ENCODE data around the gene HPN.
A peak's percentile ranks its signal among the peaks of the same experiment; 100 is the strongest.
"Not testable (repeated sequence)": the region's sequence is repeated elsewhere in the genome, so short reads cannot be mapped to it uniquely, and the experiment has no call there.

HPN gene

DNA sequence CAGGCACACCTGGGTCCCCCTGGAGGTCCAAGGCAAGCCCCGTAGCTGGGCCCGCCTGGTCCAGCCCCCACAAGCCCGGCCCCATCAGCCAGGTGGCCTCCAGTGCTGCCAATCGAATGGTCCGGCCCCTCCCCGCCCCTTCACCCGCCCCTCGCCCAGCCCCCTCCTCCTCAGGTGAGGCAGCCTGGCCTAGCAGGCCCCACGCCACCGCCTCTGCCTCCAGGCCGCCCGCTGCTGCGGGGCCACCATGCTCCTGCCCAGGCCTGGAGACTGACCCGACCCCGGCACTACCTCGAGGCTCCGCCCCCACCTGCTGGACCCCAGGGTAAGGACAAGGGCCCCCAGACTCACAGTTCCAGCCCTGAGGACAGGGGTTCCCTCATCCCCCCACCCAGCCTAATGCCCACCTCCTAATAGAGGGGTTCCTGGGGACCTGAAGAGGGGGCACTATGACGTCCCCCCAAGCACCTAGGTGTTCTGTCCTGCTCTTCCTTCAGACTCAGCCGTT, at the start of gene HPN:
TSS of gene HPN (plus strand) at position 174 of the 508 bp plus-strand sequence. CDS start 786 bp downstream, outside the sequence.
- H3K9me3 Mint-ChIP-seq: no peaks in the 10 kb centered on the region
- DNase-seq (ENCODE audit: low spot score in 2 of 2) (no peak), ATAC-seq (ENCODE audit: low read depth) (no peak)
- peaks cover 44% of the 10 kb centered on the region for H3K4me1 Mint-ChIP-seq
- H3K36me3 Mint-ChIP-seq: no peaks in the 10 kb centered on the region
- no peak within 1 kb of the TSS for H3K27ac Mint-ChIP-seq
- H3K4me3 Mint-ChIP-seq: peak within 1 kb of the TSS; percentile 79
- H3K27me3 Mint-ChIP-seq: peaks cover 28% of the 10 kb centered on the region

DNA sequence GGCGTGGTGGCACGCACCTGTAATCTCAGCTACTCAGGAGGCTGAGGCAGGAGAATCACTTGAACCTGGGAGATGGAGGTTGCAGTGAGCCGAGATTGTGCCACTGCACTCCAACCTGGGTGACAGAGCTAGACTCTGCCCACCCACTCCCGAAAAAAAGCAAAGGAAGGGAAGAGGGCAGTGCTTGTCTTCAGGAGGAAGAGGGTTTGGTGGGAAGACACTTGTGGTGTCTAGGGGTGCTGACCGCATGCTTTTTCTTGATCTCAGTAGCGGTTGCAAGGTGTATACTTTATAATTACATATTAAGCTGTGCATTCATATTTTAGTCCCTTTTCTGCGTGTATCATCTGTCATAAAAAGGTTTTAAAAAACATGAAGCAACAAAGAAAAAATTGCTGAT, 48.9 kb upstream of the HPN start:
- not testable (repeated sequence) for H3K9me3 Mint-ChIP-seq; H3K4me3 Mint-ChIP-seq; ATAC-seq (ENCODE audit: low read depth); DNase-seq (ENCODE audit: low spot score in 2 of 2); H3K4me1 Mint-ChIP-seq; H3K27ac Mint-ChIP-seq; H3K27me3 Mint-ChIP-seq; H3K36me3 Mint-ChIP-seq

DNA sequence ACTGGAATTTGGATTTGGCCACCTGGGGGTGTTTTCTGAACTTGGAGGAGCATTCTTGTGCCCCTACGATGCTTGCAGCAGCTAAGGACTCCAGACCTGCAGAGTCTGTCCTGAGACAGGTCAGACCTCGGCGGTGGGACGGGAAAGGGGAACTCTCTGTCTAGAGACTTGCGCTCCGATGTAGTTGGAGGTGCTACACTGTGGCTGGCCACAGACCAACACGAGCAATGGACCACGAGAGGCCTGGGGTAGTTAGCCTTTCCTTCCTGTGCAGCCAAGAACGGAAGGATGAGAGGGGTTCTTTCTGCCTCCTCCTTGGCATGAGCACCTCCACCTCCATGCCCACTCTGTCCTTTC, 47.3 kb upstream of the HPN start:
- Mint-ChIP-seq H3K9me3 (no peaks in the 10 kb centered on the region), H3K4me1 (peaks cover 10% of the 10 kb centered on the region), H3K36me3 (no peaks in the 10 kb centered on the region), H3K4me3 (no peak overlapping the region), H3K27ac (no peak overlapping the region), H3K27me3 (peaks cover 6% of the 10 kb centered on the region)
- no peak for DNase-seq (ENCODE audit: low spot score in 2 of 2)
- ATAC-seq (ENCODE audit: low read depth): no peak

DNA sequence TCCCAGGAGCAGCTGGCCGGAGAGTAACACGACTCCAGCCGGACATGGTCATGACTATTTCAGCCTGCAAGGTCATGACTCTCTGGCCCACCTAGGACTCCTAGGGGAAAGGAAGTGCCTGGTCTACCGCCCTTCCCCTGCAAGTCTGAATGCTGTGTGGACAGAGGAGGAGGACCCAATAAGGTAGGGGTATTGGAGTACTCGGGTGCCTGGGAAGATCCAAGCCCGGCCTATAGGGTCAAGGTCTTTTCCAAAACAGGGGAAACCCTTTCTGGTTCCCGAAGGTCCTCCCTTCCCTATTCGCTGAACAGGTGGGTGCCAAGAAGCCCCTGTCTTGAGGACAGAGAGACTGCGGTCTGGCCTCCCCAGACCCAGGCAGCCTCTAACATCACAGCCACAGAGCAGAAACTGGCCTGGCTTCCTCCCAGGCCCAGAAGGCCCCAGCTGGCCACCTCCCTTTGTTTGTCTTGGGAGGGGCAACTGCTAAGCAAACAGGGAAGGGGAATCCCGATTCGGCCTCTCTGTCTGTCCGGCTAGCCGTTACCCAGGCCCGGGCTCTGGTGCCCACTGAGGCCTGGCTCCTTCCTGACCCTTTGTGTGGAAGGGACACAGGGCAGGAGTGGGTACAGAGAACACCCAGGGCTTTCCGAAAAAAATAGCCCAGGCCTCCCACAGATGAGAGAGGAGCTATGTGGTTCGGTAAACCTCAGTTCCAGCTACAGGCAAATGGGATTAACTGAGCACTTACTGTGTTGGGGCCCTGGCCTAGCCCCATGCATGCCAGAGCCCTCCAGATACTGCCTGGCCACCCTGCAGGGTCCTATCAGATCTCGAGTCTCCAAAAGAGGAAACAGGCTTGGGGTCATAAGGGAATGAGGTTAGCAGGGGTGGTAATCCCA, 46.6 kb upstream of the HPN start:
- Mint-ChIP-seq H3K36me3 (no peaks in the 10 kb centered on the region), H3K27me3 (peaks cover 6% of the 10 kb centered on the region), H3K27ac (no peak overlapping the region), H3K4me3 (no peak overlapping the region), H3K9me3 (no peaks in the 10 kb centered on the region), H3K4me1 (peaks cover 10% of the 10 kb centered on the region)
- ATAC-seq (ENCODE audit: low read depth): no peak
- no peak for DNase-seq (ENCODE audit: low spot score in 2 of 2)

DNA sequence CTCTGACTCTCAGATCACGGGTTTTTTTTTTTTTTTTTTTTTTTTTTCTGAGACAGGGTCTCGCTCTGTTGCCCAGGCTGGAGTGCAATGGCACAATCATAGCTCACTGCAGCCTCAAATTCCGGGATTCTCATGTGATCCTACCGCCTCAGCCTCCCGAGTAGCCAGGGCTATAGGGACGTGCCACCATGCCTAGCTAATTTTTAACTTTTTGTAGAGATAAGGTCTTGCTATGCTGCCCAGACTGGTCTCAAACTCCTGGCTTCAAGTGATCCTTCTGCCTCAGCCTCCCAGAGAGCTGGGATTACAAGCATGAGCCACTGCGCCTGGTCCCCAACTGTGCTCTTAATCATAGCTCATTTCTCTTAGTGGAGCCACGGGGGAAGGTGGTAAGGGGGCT, 46.0 kb upstream of the HPN start:
- Mint-ChIP-seq H3K27me3 (peaks cover 6% of the 10 kb centered on the region), H3K27ac (no peak overlapping the region), H3K4me3 (no peak overlapping the region), H3K4me1 (peaks cover 9% of the 10 kb centered on the region), H3K9me3 (no peaks in the 10 kb centered on the region), H3K36me3 (no peaks in the 10 kb centered on the region)
- ATAC-seq (ENCODE audit: low read depth) (no peak), DNase-seq (ENCODE audit: low spot score in 2 of 2) (no peak)

DNA sequence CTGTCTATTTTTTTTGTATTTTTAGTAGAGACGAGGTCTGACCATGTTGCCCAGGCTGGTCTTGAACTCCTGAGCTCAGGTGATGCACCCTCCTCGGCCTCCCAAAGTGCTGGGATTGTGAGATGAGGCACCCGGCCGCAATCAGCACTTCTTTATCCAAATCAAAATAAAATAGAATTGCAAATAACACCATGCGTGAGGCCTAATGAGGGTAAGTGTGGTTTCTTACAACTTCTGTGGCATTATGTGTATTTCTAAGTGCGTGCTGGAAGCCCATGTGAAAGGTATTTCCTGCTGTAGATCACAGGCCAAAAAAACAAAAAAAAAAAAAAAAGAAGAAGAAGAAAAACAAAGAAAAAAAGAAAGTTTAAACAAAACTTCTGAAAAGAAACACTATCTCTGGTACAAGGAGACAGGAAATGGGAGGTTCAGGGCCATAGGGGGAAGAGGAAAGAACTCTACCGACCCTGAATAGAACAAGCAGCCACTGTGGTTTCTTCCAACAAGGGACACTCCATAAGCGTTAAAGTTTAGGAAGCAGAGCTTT, 44.4 kb upstream of the HPN start:
- DNase-seq (ENCODE audit: low spot score in 2 of 2) (no peak), ATAC-seq (ENCODE audit: low read depth) (no peak)
- H3K4me3 Mint-ChIP-seq: no peak overlapping the region
- peaks cover 18% of the 10 kb centered on the region for H3K4me1 Mint-ChIP-seq
- no peak overlapping the region for H3K27ac Mint-ChIP-seq
- no peaks in the 10 kb centered on the region for H3K36me3 Mint-ChIP-seq
- H3K27me3 Mint-ChIP-seq: peaks cover 5% of the 10 kb centered on the region
- H3K9me3 Mint-ChIP-seq: no peaks in the 10 kb centered on the region

DNA sequence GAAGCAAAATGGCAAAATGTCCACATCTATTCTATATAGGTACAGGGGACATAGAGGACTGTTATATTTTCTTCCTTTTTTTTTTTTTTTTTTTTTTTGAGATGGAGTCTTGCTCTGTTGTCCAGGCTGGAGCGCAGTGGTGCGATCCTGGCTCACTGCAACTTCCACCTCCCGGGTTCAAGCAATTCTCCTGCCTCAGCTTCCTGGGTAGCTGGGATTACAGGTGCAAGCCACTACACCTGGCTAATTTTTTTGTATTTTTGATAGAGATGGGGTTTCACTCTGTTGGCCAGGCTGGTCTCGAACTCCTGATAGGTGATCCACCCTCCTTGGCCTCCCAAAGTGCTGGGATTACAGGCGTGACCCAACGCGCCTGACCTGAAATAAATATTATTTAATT, 43.3 kb upstream of the HPN start:
- DNase-seq (ENCODE audit: low spot score in 2 of 2); H3K9me3 Mint-ChIP-seq; H3K36me3 Mint-ChIP-seq; H3K4me3 Mint-ChIP-seq; H3K27ac Mint-ChIP-seq; ATAC-seq (ENCODE audit: low read depth); H3K27me3 Mint-ChIP-seq: not testable (repeated sequence)
- peaks cover 27% of the 10 kb centered on the region for H3K4me1 Mint-ChIP-seq

DNA sequence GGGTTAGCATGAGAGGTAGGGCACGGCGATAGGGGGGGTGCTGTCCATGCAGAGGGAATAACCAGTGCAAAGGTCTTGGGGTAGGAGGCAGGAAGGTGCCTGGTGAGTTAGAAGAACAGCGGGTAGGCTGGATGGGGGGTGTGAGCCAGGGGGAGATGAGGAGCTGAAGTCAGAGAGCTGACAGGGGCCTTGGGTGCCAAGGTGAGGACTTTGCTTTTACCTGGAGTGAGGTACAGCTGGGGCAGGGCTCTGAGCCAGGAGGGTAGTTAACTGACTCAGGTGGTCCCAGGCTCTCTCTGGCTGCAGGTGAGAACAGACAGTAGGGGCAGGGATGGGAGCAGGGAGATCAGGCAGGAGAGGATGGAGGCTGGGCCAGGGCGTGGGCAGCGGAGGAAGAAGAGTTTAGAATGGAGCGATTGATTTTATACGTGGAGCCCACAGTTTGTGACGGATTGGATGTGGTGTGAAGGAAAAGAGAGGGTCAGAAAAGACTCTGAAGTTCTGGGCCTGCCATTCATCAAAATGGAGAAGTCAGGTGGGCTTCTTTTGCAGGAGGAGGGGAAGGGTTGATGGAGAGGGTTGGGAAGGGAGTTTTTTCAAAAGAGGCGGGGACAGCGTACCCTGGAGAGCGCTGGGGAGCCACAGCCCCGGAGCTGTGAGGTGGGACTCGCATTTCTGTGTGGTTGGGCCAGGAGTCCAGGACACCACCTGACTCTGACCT, 42.6 kb upstream of the HPN start:
- ATAC-seq (ENCODE audit: low read depth) (no peak), DNase-seq (ENCODE audit: low spot score in 2 of 2) (no peak)
- peaks cover 33% of the 10 kb centered on the region for H3K4me1 Mint-ChIP-seq
- H3K4me3 Mint-ChIP-seq: peak overlapping the region; percentile 91
- no peaks in the 10 kb centered on the region for H3K9me3 Mint-ChIP-seq
- peaks cover 1% of the 10 kb centered on the region for H3K27me3 Mint-ChIP-seq
- no peaks in the 10 kb centered on the region for H3K36me3 Mint-ChIP-seq
- no peak overlapping the region for H3K27ac Mint-ChIP-seq

DNA sequence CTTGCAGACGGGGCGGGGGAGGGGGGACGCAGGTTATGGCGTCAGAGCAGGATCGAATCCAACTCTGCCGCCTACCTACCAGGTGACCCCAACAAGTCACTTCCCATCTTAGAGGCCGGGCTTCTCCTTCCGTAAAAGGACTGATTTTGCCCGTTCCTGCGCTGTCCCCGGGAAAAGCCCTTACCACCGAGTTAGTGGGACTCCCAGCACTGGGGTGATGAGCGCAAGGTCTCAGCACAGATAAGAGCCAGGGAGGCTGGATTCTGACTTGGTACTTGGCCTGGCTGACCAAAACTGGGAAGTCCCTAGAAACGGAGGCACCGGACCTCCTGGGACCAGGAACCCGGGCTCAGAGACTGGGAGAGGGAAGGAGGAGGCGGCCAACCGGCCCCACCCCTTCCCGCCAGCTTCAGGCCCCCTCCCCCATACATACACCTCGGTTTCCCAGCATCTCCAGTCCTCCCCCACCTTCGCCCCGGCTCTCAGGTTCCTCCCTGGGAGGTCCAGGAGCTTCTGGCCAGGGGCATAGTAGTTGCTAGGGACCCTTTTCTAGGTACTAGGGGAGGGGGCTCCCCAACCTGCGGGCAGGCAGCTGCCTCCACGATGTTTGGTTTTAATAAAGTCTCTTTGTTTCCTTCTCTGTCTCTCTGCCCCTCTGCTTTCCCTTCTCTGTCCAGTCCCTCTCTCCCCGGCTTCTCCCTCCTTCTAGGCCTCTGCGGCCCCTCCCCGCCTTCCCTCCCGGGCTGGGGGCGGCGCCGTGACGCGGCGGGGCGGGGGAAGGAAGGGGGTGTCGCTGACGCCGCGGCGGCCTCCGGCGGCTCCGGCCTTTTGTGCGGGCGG, 41.8 kb upstream of the HPN start, which contains the start of gene GRAMD1A:
TSS of gene GRAMD1A (plus strand) at position 826 of the 840 bp plus-strand sequence. CDS start 156 bp downstream, outside the sequence.
- H3K27me3 Mint-ChIP-seq: no peaks in the 10 kb centered on the region
- ATAC-seq (ENCODE audit: low read depth) (peak; percentile 64), DNase-seq (ENCODE audit: low spot score in 2 of 2) (peak; percentile 47 to 53)
- no peaks in the 10 kb centered on the region for H3K36me3 Mint-ChIP-seq
- peak within 1 kb of the TSS; percentile 87 for H3K27ac Mint-ChIP-seq
- H3K4me1 Mint-ChIP-seq: peaks cover 37% of the 10 kb centered on the region
- no peaks in the 10 kb centered on the region for H3K9me3 Mint-ChIP-seq
- peak within 1 kb of the TSS; percentile 92 for H3K4me3 Mint-ChIP-seq

DNA sequence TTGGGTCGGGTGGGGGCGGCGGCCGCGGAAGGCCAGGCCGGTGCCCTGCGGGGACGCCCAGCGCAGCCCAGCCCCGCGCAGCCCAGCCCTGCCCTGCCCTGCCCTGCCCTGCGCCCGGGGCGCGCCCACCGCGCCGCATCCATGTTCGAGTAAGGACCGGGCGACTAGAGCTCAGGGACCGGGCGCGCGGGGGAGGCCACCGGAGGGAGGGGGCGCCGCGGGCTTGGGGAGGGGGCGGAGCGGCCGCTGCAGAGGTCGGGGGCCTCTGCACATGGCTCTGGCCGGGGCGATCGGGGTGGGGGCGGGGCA, 41.2 kb upstream of the HPN start:
- ATAC-seq (ENCODE audit: low read depth) (no peak), DNase-seq (ENCODE audit: low spot score in 2 of 2) (no peak)
- Mint-ChIP-seq H3K4me1 (peaks cover 39% of the 10 kb centered on the region), H3K4me3 (peak overlapping the region; percentile 67), H3K27ac (peak overlapping the region; percentile 87), H3K27me3 (no peaks in the 10 kb centered on the region), H3K36me3 (peaks cover 2% of the 10 kb centered on the region), H3K9me3 (no peaks in the 10 kb centered on the region)

DNA sequence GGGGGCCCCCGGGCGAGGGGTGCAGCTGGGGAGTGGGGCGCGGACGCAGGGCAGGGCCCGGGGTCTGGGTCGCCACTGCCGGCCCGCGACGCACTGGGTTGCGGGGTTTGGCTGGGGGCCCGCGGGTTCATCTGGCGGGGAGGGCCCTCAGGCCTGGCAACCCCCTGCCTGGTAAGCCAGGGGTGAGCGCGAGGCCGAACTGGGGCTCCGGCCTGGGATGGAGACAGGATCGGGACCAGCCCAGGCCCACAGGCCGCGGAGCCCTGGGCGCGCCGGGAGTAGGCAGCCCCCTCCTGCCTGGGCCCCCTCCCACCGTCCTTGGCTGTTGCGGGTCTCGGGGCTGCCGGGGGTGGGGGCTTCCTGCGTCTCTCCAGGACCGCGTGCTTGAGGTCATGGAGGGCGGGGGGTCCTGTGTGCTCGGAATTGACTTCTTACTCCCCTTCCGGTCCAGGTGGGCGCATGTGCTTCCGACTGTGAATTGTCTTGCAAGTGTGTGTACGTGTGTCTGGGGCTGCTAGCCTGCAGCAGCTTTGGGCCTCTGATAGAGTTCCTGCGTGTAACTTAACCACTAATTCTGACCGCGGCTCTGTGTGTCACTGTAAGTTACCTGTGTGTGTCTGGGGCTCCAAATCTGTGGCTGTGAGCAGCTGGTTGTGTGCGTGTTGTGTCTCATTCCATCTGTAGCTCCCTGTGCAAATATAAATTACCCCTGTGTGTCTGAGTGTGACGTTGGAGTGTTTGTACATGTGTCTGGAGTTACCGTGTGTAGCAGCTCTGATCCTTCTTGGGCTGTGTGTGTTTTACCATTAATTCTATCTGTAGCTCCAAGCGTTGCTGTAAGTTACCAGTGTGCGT, 40.6 kb upstream of the HPN start:
- Mint-ChIP-seq H3K4me1 (peaks cover 40% of the 10 kb centered on the region), H3K27me3 (no peaks in the 10 kb centered on the region), H3K36me3 (peaks cover 2% of the 10 kb centered on the region), H3K27ac (peak overlapping the region; percentile 87), H3K9me3 (no peaks in the 10 kb centered on the region), H3K4me3 (peak overlapping the region; percentile 92)
- ATAC-seq (ENCODE audit: low read depth) (peak; percentile 20), DNase-seq (ENCODE audit: low spot score in 2 of 2) (peak in 1 of 2 donors; percentile 31)

DNA sequence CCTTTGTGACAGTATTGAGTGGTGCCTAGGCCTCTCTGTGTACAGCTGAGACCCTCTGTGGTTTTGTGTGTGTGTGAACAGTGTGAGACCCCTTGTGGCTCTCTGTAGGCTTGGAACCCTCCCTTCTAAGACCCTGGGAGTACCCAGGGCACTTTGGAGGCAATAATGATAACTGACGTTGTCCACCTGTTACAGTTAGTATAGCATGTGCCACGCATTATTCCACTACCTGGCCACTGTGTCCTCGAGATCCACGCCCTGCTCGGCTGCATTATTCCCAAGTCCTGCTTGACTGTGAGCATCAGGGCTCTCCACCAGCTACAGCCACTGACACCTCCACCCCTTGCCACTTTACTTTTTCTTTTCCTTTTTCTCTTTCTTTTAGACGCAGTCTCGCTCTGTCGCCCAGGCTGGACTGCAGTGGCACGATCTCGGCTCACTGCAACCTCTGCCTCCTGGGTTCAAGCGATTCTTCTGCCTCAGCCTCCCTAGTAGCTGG, 39.4 kb upstream of the HPN start:
- Mint-ChIP-seq H3K27me3 (no peaks in the 10 kb centered on the region), H3K36me3 (peaks cover 2% of the 10 kb centered on the region), H3K4me3 (peak overlapping the region; percentile 92), H3K9me3 (no peaks in the 10 kb centered on the region), H3K4me1 (peaks cover 43% of the 10 kb centered on the region), H3K27ac (peak overlapping the region; percentile 66)
- DNase-seq (ENCODE audit: low spot score in 2 of 2) (no peak), ATAC-seq (ENCODE audit: low read depth) (no peak)
